GM12878 (cell line): Measurements from ENCODE around the gene NOXA1. TPM values are rescaled to one million over a fixed set of nuclear protein-coding genes. Genes with fewer than 3 reads are reported as not detected.

Source experiments
- ATAC-seq: fragments of 200-7000 bp; cut with Tn5 transposase; 3 replicates; pipeline ENCODE4 v1.9.1; 2020; ENCODE audit warnings: mild to moderate bottlenecking, moderate library complexity
- BruUV-seq: library from RNA; stranded (reverse); fragments of 400-500 nt; replicated peaks from 2 replicates; lab custom pipeline; 2021; lab: Mats Ljungman, UMichigan
- CTCF ChIA-PET: fragments of 300-600 bp; sonication (Branson Sonifier 250); formaldehyde crosslinking; extraction: SDS; loops from one replicate; lab custom pipeline; 2021; ENCODE audit warnings: inconsistent platforms; lab: Yijun Ruan, JAX
- POLR2A ChIA-PET: fragments of 350-600 bp; formaldehyde crosslinking; extraction: SDS; loops from one replicate; lab custom pipeline; 2021; ENCODE audit warnings: inconsistent platforms; lab: Charles Lee
- RAD21 ChIA-PET: fragments of 300-600 bp; sonication (Branson Sonifier 250); formaldehyde crosslinking; loops from one replicate; lab custom pipeline; 2023; ENCODE audit warnings: antibody characterized with exemption; ENCODE audit not compliant: unreplicated experiment; lab: Charles Lee
- SMC1A ChIA-PET: fragments of 300-600 bp; sonication (Branson Sonifier 250); formaldehyde crosslinking; loops from one replicate; lab custom pipeline; 2023; ENCODE audit not compliant: unreplicated experiment, uncharacterized antibody; lab: Charles Lee
- DNase-seq: peaks from one replicate; pipeline ENCODE4 v3.0.0-alpha.2; 2011; ENCODE audit warnings: low read depth, low spot score
- FAIRE-seq: peaks from 3 replicates; lab custom pipeline; 2011; peaks lifted over from hg19 to GRCh38; lab: Jason Lieb, UNC
- H2AFZ ChIP-seq: 2 replicates; pipeline ENCODE4 v1.6.0; 2011; ENCODE audit warnings: low read depth, low read length, control low read depth; ENCODE audit not compliant: control insufficient read depth
- H3K27ac ChIP-seq: 2 replicates; pipeline ENCODE4 v1.5.1; 2011; ENCODE audit warnings: control low read depth; ENCODE audit not compliant: control insufficient read depth, insufficient read depth
- H3K27me3 ChIP-seq, 2 experiments: replicated peaks in 1 of 2; 2 replicates each; pipeline versions ENCODE4 v1.6.0 to v1.6.1; 2011; ENCODE audit warnings: low read length in 1 of 2; ENCODE audit not compliant: control insufficient read depth in 2 of 2, insufficient read depth in 2 of 2
- H3K36me3 ChIP-seq, 2 experiments: 2 replicates each; pipeline ENCODE4 v1.5.1; 2011; ENCODE audit warnings: low read length in 1 of 2; ENCODE audit not compliant: control insufficient read depth in 2 of 2, insufficient read depth in 2 of 2
- H3K4me1 ChIP-seq: 2 replicates; pipeline ENCODE4 v1.6.1; 2011; ENCODE audit warnings: mild to moderate bottlenecking, low read length, moderate library complexity, mixed read lengths; ENCODE audit not compliant: control insufficient read depth, insufficient read depth
- H3K4me2 ChIP-seq: 2 replicates; pipeline ENCODE4 v1.6.0; 2011; ENCODE audit warnings: control low read depth; ENCODE audit not compliant: control insufficient read depth, insufficient read depth
- H3K4me3 ChIP-seq: fragments of 200-600 bp; sonication (generic); 2 replicates; pipeline ENCODE4 v1.5.1; 2016
- H3K79me2 ChIP-seq: 2 replicates; pipeline ENCODE4 v1.6.0; 2011; ENCODE audit warnings: low read length; ENCODE audit not compliant: control insufficient read depth, insufficient read depth
- H3K9ac ChIP-seq: 2 replicates; pipeline ENCODE4 v1.8.0; 2011; ENCODE audit warnings: low read length, control low read depth, mixed read lengths; ENCODE audit not compliant: control insufficient read depth, insufficient read depth
- H3K9me3 ChIP-seq: replicated peaks from 3 replicates; pipeline ENCODE4 v1.5.1; 2011; ENCODE audit warnings: mild to moderate bottlenecking, low read length; ENCODE audit not compliant: control insufficient read depth, insufficient read depth
- H4K20me1 ChIP-seq: 2 replicates; pipeline ENCODE4 v1.6.0; 2011; ENCODE audit not compliant: control insufficient read depth, insufficient read depth
- BCL3 ChIP-seq: IDR thresholded peaks from 2 replicates; pipeline ENCODE4 v1.6.1; 2011; ENCODE audit warnings: borderline replicate concordance, low read depth, mild to moderate bottlenecking, moderate library complexity, low read length; ENCODE audit not compliant: insufficient read depth, poor library complexity, severe bottlenecking
- EGR1 ChIP-seq, 2 experiments: IDR thresholded peaks; 1 replicate in 1 of 2; 2 replicates in 1 of 2; pipeline ENCODE4 v1.6.1; 2011 to 2012; ENCODE audit warnings: low read depth in 2 of 2, low read length in 2 of 2, borderline replicate concordance in 1 of 2, mild to moderate bottlenecking in 1 of 2, moderate library complexity in 1 of 2
- HDAC6 ChIP-seq: fragments of 200-600 bp; sonication (generic); IDR thresholded peaks from one replicate; pipeline ENCODE4 v1.8.0; 2017; ENCODE audit warnings: antibody characterized with exemption; ENCODE audit not compliant: unreplicated experiment
- HDGF ChIP-seq: fragments of 450-650 bp; IDR thresholded peaks from 2 replicates; pipeline ENCODE4 v1.6.1; 2016; ENCODE audit warnings: antibody characterized with exemption
- RBBP5 ChIP-seq: fragments of 200-600 bp; sonication (generic); conservative IDR thresholded peaks from 2 replicates; pipeline ENCODE4 v1.6.1; 2016
- ZSCAN29 ChIP-seq: fragments of 450-650 bp; IDR thresholded peaks from 2 replicates; pipeline ENCODE4 v1.6.1; 2017; ENCODE audit warnings: mild to moderate bottlenecking, moderate library complexity
- WGBS: methylation state at CpG from one replicate; pipeline ENCODE4 v1.1.6; 2016; ENCODE audit warnings: low lambda C conversion rate; ENCODE audit not compliant: insufficient replicate concordance, insufficient coverage; ENCODE audit errors: missing lambda C conversion rate; 5-methylcytosine and 5-hydroxymethylcytosine counted together
- in situ Hi-C: fragments of 300-500 bp; cut with MboI; formaldehyde crosslinking; loops from 9 replicates; pipeline ENCODE4 v1.14.3; 2018; ENCODE audit warnings: mixed read lengths
- intact Hi-C: fragments of 100-400 bp; cut with micrococcal nuclease; formaldehyde crosslinking; loops from one replicate; pipeline ENCODE4 v1.14.2; 2022; ENCODE audit not compliant: unreplicated experiment
- polyA plus RNA-seq, 11 experiments: library from polyadenylated mRNA; depleted of rRNA in 4 of 11; unstranded in 6 of 11; stranded (reverse) in 5 of 11; fragments of >200 nt; fragmentation: Nextera tagmentation in 4 of 11; fragmentation: Illumina TruSeq in 1 of 11; extraction: Ambion mirVana in 4 of 11; extraction: Trizol in 1 of 11; gene quantifications; 1 replicate in 1 of 11; 2 replicates in 10 of 11; pipeline versions ENCODE4 v1.2.1 to v1.2.3, GENCODE V29; 2011 to 2016; ENCODE audit warnings: inconsistent platforms in 2 of 11, missing spikeins in 2 of 11, low read depth in 1 of 11
- total RNA-seq, 4 experiments: library from RNA; depleted of rRNA in 3 of 4; stranded (reverse); fragments of >200 nt in 3 of 4; fragmentation: Illumina TruSeq in 1 of 4; extraction: Trizol in 1 of 4; gene quantifications; 2 replicates each; pipeline versions ENCODE4 v1.2.1 to v1.2.3, GENCODE V29; 2013 to 2021

Gene NOXA1
- total and polyA plus RNA-seq, 10 of the 15 experiments (the other 5 are each of a cell fraction or from before 2014, with no cell fraction given) = 0.08 to 0.20 TPM; not detected in 8

GRCh38 chr9:137453643-137454081, 30.5 kb downstream of the NOXA1 start:
- Histone ChIP-seq H3K9me3 (no peaks in the 10 kb centered on the region), H3K4me1 (peaks cover 14% of the 10 kb centered on the region), H4K20me1 (no peaks in the 10 kb centered on the region), H2AFZ (peak overlapping the region; percentile 23), H3K27ac (no peak overlapping the region), H3K4me3 (peak overlapping the region; percentile 40; the same call in 1 of the 2 replicates), H3K36me3 (no peaks in the 10 kb centered on the region), H3K79me2 (peaks cover 9% of the 10 kb centered on the region), H3K9ac (no peak overlapping the region), H3K4me2 (peak overlapping the region; percentile 64), H3K27me3 (no peaks in the 10 kb centered on the region)
- no peak for TF ChIP-seq HDAC6
- no peak for TF ChIP-seq BCL3
- peak; percentile 52 for TF ChIP-seq HDGF
- no peak for TF ChIP-seq ZSCAN29
- no peak for TF ChIP-seq EGR1 (IDR thresholded peaks at IDR 0.05; ENCODE audit: borderline replicate concordance in 1 of 2, low read depth in 2 of 2, low read length in 2 of 2)
- no peak for TF ChIP-seq RBBP5
- no TSS peak for BruUV-seq
- ChIA-PET POLR2A (interaction anchor here (1.1 kb wide), 1 partner anchor 31 kb away, joined by 5 read pairs; the partner anchor contains the start of genes EXD3 and NOXA1), SMC1A (no interaction called here), RAD21 (no interaction called here), CTCF (no interaction called here)
- FAIRE-seq (peak; percentile 80), DNase-seq (no peak), ATAC-seq (peak; percentile 85)
- intact Hi-C loops (no loop called here), in situ Hi-C loops (no loop called here)
- WGBS = 81% methylated on average over 18 of the region's 25 CpGs
